Measurements from ENCODE around the gene BCAS1. TPM values are rescaled to one million over a fixed set of nuclear protein-coding genes. Genes with fewer than 3 reads are reported as not detected.

Gene BCAS1
- total RNA-seq, 1 experiment from 2014 or later = 0.11 TPM

GRCh38 chr20:54079652-54080051, 9.3 kb upstream of the BCAS1 start:
- H3K36me3 ChIP-seq (ENCODE audit: insufficient read depth, low read length) = no peaks in the 10 kb centered on the region
- H3K9me2 ChIP-seq (replicated peaks; ENCODE audit: insufficient read depth, low read length) = no peaks in the 10 kb centered on the region
- no peaks in the 10 kb centered on the region for H3K4me1 ChIP-seq (ENCODE audit: low read length)

GRCh38 chr20:54078296-54078984, 8.0 kb upstream of the BCAS1 start:
- Histone ChIP-seq H3K27ac (ENCODE audit: low read length) (no peak overlapping the region), H3K79me2 (ENCODE audit: low read length) (no peaks in the 10 kb centered on the region), H2AFZ (ENCODE audit: low read length) (no peak overlapping the region), H3K4me1 (ENCODE audit: low read length) (no peaks in the 10 kb centered on the region), H3K4me2 (ENCODE audit: low read depth, low read length, poor library complexity, severe bottlenecking) (no peak overlapping the region), H3K9me2 (replicated peaks; ENCODE audit: insufficient read depth, low read length) (no peaks in the 10 kb centered on the region), H3K9ac (ENCODE audit: low read length) (no peak overlapping the region), H3K9me3 (ENCODE audit: low read length) (no peaks in the 10 kb centered on the region), H3K4me3 (ENCODE audit: low read length) (no peak overlapping the region), H3K27me3 (ENCODE audit: low read length) (no peaks in the 10 kb centered on the region), H3K36me3 (ENCODE audit: insufficient read depth, low read length) (no peaks in the 10 kb centered on the region), H4K20me1 (ENCODE audit: insufficient read depth, low read depth, low read length) (no peaks in the 10 kb centered on the region)
- no peak for DNase-seq

More at GRCh38 chr20:54079652-54080051, 9.3 kb upstream of the BCAS1 start:
- Histone ChIP-seq H3K27me3 (ENCODE audit: low read length) (no peaks in the 10 kb centered on the region), H3K79me2 (ENCODE audit: low read length) (no peaks in the 10 kb centered on the region), H4K20me1 (ENCODE audit: insufficient read depth, low read depth, low read length) (no peaks in the 10 kb centered on the region), H3K9ac (ENCODE audit: low read length) (no peak overlapping the region), H3K4me3 (ENCODE audit: low read length) (no peak overlapping the region), H3K9me3 (ENCODE audit: low read length) (no peaks in the 10 kb centered on the region), H3K27ac (ENCODE audit: low read length) (no peak overlapping the region), H2AFZ (ENCODE audit: low read length) (no peak overlapping the region), H3K4me2 (ENCODE audit: low read depth, low read length, poor library complexity, severe bottlenecking) (no peak overlapping the region)
- no peak for DNase-seq

GRCh38 chr20:54076259-54076658, 5.9 kb upstream of the BCAS1 start:
- Histone ChIP-seq H3K4me1 (ENCODE audit: low read length) (no peaks in the 10 kb centered on the region), H3K4me2 (ENCODE audit: low read depth, low read length, poor library complexity, severe bottlenecking) (no peak overlapping the region), H3K9ac (ENCODE audit: low read length) (no peak overlapping the region), H3K27ac (ENCODE audit: low read length) (no peak overlapping the region), H3K79me2 (ENCODE audit: low read length) (no peaks in the 10 kb centered on the region), H3K36me3 (ENCODE audit: insufficient read depth, low read length) (no peaks in the 10 kb centered on the region), H4K20me1 (ENCODE audit: insufficient read depth, low read depth, low read length) (no peaks in the 10 kb centered on the region), H3K9me3 (ENCODE audit: low read length) (no peaks in the 10 kb centered on the region), H3K9me2 (replicated peaks; ENCODE audit: insufficient read depth, low read length) (no peaks in the 10 kb centered on the region), H2AFZ (ENCODE audit: low read length) (no peak overlapping the region), H3K27me3 (ENCODE audit: low read length) (no peaks in the 10 kb centered on the region), H3K4me3 (ENCODE audit: low read length) (no peak overlapping the region)
- no peak for DNase-seq

GRCh38 chr20:54075322-54075721, 4.9 kb upstream of the BCAS1 start:
- H3K36me3 ChIP-seq (ENCODE audit: insufficient read depth, low read length) = no peaks in the 10 kb centered on the region
- no peaks in the 10 kb centered on the region for H3K9me2 ChIP-seq (replicated peaks; ENCODE audit: insufficient read depth, low read length)
- H3K9me3 ChIP-seq (ENCODE audit: low read length) = no peaks in the 10 kb centered on the region
- H3K27me3 ChIP-seq (ENCODE audit: low read length) = no peaks in the 10 kb centered on the region
- H3K27ac ChIP-seq (ENCODE audit: low read length) = no peak overlapping the region
- H2AFZ ChIP-seq (ENCODE audit: low read length) = no peak overlapping the region
- H3K4me1 ChIP-seq (ENCODE audit: low read length) = no peaks in the 10 kb centered on the region
- H3K4me2 ChIP-seq (ENCODE audit: low read depth, low read length, poor library complexity, severe bottlenecking) = no peak overlapping the region
- no peaks in the 10 kb centered on the region for H4K20me1 ChIP-seq (ENCODE audit: insufficient read depth, low read depth, low read length)
- H3K4me3 ChIP-seq (ENCODE audit: low read length) = no peak overlapping the region
- no peak overlapping the region for H3K9ac ChIP-seq (ENCODE audit: low read length)
- no peaks in the 10 kb centered on the region for H3K79me2 ChIP-seq (ENCODE audit: low read length)
- no peak for DNase-seq

- Histone ChIP-seq H3K9me2 (replicated peaks; ENCODE audit: insufficient read depth, low read length) (no peaks in the 10 kb centered on the region), H4K20me1 (ENCODE audit: insufficient read depth, low read depth, low read length) (no peaks in the 10 kb centered on the region), H3K9ac (ENCODE audit: low read length) (no peak overlapping the region), H3K4me3 (ENCODE audit: low read length) (no peak overlapping the region), H3K36me3 (ENCODE audit: insufficient read depth, low read length) (no peaks in the 10 kb centered on the region), H3K79me2 (ENCODE audit: low read length) (no peaks in the 10 kb centered on the region), H3K27me3 (ENCODE audit: low read length) (no peaks in the 10 kb centered on the region), H3K9me3 (ENCODE audit: low read length) (no peaks in the 10 kb centered on the region), H3K27ac (ENCODE audit: low read length) (no peak overlapping the region), H3K4me2 (ENCODE audit: low read depth, low read length, poor library complexity, severe bottlenecking) (no peak overlapping the region), H3K4me1 (ENCODE audit: low read length) (no peaks in the 10 kb centered on the region), H2AFZ (ENCODE audit: low read length) (no peak overlapping the region)
- DNase-seq = no peak
Measured at GRCh38 chr20:54074511-54074910, 4.1 kb upstream of the BCAS1 start.

- no peaks in the 10 kb centered on the region for H3K36me3 ChIP-seq (ENCODE audit: insufficient read depth, low read length)
- no peaks in the 10 kb centered on the region for H3K27me3 ChIP-seq (ENCODE audit: low read length)
- no peaks in the 10 kb centered on the region for H3K9me2 ChIP-seq (replicated peaks; ENCODE audit: insufficient read depth, low read length)
- H2AFZ ChIP-seq (ENCODE audit: low read length) = no peak overlapping the region
- no peaks in the 10 kb centered on the region for H4K20me1 ChIP-seq (ENCODE audit: insufficient read depth, low read depth, low read length)
- H3K4me3 ChIP-seq (ENCODE audit: low read length) = no peak overlapping the region
- no peak overlapping the region for H3K9ac ChIP-seq (ENCODE audit: low read length)
- no peak overlapping the region for H3K4me2 ChIP-seq (ENCODE audit: low read depth, low read length, poor library complexity, severe bottlenecking)
- H3K79me2 ChIP-seq (ENCODE audit: low read length) = no peaks in the 10 kb centered on the region
- no peak overlapping the region for H3K27ac ChIP-seq (ENCODE audit: low read length)
- DNase-seq = no peak
- H3K4me1 ChIP-seq (ENCODE audit: low read length) = no peaks in the 10 kb centered on the region
- no peaks in the 10 kb centered on the region for H3K9me3 ChIP-seq (ENCODE audit: low read length)
Measured at GRCh38 chr20:54073288-54073687, 2.9 kb upstream of the BCAS1 start.

GRCh38 chr20:54069501-54069971, 858 bp downstream of the BCAS1 start:
- no peaks in the 10 kb centered on the region for H3K36me3 ChIP-seq (ENCODE audit: insufficient read depth, low read length)
- no peak for DNase-seq
- H4K20me1 ChIP-seq (ENCODE audit: insufficient read depth, low read depth, low read length) = no peaks in the 10 kb centered on the region
- H3K9me2 ChIP-seq (replicated peaks; ENCODE audit: insufficient read depth, low read length) = no peaks in the 10 kb centered on the region
- H3K27ac ChIP-seq (ENCODE audit: low read length) = no peak overlapping the region
- H3K9ac ChIP-seq (ENCODE audit: low read length) = no peak overlapping the region
- H2AFZ ChIP-seq (ENCODE audit: low read length) = no peak overlapping the region
- no peaks in the 10 kb centered on the region for H3K9me3 ChIP-seq (ENCODE audit: low read length)
- H3K4me2 ChIP-seq (ENCODE audit: low read depth, low read length, poor library complexity, severe bottlenecking) = no peak overlapping the region
- H3K4me1 ChIP-seq (ENCODE audit: low read length) = no peaks in the 10 kb centered on the region
- no peak overlapping the region for H3K4me3 ChIP-seq (ENCODE audit: low read length)
- no peaks in the 10 kb centered on the region for H3K27me3 ChIP-seq (ENCODE audit: low read length)
- H3K79me2 ChIP-seq (ENCODE audit: low read length) = no peaks in the 10 kb centered on the region

- Histone ChIP-seq H3K27me3 (ENCODE audit: low read length) (no peaks in the 10 kb centered on the region), H3K9me2 (replicated peaks; ENCODE audit: insufficient read depth, low read length) (no peaks in the 10 kb centered on the region), H3K36me3 (ENCODE audit: insufficient read depth, low read length) (no peaks in the 10 kb centered on the region), H3K9me3 (ENCODE audit: low read length) (no peaks in the 10 kb centered on the region), H3K4me1 (ENCODE audit: low read length) (no peaks in the 10 kb centered on the region), H3K9ac (ENCODE audit: low read length) (no peak overlapping the region), H2AFZ (ENCODE audit: low read length) (no peak overlapping the region), H3K4me3 (ENCODE audit: low read length) (no peak overlapping the region), H3K79me2 (ENCODE audit: low read length) (no peaks in the 10 kb centered on the region), H3K4me2 (ENCODE audit: low read depth, low read length, poor library complexity, severe bottlenecking) (no peak overlapping the region), H3K27ac (ENCODE audit: low read length) (no peak overlapping the region), H4K20me1 (ENCODE audit: insufficient read depth, low read depth, low read length) (no peaks in the 10 kb centered on the region)
- DNase-seq = no peak
Measured at GRCh38 chr20:54068966-54069365, 1.4 kb downstream of the BCAS1 start.

All from Karpas-422 (cell line).